ENCODE data around the gene CATSPER4.

DNA sequence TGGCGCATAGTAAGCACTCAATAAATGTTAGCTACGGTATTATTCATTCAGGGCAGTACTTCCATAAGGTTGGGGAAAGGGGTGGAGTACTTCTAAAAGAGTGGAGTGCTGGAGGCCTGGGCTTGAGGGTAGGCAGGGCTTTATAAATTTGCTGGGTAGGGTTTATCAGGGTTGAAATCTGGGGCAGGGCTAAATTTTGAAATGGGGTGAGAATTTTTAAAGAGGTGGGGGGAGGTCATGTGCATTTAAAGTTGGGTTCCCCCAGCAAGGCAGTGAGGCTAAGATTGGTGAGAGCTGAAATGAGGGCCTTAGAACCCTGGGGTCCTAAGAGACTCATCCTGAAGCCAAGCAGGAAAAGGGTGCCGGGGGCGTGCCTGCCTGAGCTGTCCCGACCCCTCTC is 10.0 kb downstream of the CATSPER4 start:
- TF ChIP-seq, protein P1, sequence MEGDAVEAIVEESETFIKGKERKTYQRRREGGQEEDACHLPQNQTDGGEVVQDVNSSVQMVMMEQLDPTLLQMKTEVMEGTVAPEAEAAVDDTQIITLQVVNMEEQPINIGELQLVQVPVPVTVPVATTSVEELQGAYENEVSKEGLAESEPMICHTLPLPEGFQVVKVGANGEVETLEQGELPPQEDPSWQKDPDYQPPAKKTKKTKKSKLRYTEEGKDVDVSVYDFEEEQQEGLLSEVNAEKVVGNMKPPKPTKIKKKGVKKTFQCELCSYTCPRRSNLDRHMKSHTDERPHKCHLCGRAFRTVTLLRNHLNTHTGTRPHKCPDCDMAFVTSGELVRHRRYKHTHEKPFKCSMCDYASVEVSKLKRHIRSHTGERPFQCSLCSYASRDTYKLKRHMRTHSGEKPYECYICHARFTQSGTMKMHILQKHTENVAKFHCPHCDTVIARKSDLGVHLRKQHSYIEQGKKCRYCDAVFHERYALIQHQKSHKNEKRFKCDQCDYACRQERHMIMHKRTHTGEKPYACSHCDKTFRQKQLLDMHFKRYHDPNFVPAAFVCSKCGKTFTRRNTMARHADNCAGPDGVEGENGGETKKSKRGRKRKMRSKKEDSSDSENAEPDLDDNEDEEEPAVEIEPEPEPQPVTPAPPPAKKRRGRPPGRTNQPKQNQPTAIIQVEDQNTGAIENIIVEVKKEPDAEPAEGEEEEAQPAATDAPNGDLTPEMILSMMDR (conservative IDR thresholded peaks at IDR 0.05; ENCODE audit: low read depth in 2 of 2), result no peak
- TF ChIP-seq, protein P2, sequence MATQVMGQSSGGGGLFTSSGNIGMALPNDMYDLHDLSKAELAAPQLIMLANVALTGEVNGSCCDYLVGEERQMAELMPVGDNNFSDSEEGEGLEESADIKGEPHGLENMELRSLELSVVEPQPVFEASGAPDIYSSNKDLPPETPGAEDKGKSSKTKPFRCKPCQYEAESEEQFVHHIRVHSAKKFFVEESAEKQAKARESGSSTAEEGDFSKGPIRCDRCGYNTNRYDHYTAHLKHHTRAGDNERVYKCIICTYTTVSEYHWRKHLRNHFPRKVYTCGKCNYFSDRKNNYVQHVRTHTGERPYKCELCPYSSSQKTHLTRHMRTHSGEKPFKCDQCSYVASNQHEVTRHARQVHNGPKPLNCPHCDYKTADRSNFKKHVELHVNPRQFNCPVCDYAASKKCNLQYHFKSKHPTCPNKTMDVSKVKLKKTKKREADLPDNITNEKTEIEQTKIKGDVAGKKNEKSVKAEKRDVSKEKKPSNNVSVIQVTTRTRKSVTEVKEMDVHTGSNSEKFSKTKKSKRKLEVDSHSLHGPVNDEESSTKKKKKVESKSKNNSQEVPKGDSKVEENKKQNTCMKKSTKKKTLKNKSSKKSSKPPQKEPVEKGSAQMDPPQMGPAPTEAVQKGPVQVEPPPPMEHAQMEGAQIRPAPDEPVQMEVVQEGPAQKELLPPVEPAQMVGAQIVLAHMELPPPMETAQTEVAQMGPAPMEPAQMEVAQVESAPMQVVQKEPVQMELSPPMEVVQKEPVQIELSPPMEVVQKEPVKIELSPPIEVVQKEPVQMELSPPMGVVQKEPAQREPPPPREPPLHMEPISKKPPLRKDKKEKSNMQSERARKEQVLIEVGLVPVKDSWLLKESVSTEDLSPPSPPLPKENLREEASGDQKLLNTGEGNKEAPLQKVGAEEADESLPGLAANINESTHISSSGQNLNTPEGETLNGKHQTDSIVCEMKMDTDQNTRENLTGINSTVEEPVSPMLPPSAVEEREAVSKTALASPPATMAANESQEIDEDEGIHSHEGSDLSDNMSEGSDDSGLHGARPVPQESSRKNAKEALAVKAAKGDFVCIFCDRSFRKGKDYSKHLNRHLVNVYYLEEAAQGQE (IDR thresholded peaks at IDR 0.05; ENCODE audit: unreplicated experiment), result no peak
- TF ChIP-seq EZH2phosphoT487 (IDR thresholded peaks at IDR 0.05; ENCODE audit: unreplicated experiment), result no peak
- TF ChIP-seq, protein P3, sequence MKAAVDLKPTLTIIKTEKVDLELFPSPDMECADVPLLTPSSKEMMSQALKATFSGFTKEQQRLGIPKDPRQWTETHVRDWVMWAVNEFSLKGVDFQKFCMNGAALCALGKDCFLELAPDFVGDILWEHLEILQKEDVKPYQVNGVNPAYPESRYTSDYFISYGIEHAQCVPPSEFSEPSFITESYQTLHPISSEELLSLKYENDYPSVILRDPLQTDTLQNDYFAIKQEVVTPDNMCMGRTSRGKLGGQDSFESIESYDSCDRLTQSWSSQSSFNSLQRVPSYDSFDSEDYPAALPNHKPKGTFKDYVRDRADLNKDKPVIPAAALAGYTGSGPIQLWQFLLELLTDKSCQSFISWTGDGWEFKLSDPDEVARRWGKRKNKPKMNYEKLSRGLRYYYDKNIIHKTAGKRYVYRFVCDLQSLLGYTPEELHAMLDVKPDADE (IDR thresholded peaks at IDR 0.05), result no peak
- TF ChIP-seq CREB1 (CRISPR knock-in tag; IDR thresholded peaks at IDR 0.05; ENCODE audit: low read depth), result no peak
- TF ChIP-seq NANOG (IDR thresholded peaks at IDR 0.05; ENCODE audit: borderline replicate concordance), result no peak
- TF ChIP-seq POLR2AphosphoS5 (IDR thresholded peaks at IDR 0.05; ENCODE audit: low read depth), result no peak
- TF ChIP-seq EZH2 (IDR thresholded peaks at IDR 0.05; ENCODE audit: low read depth, unreplicated experiment), result no peak

All from GM23338 (cell line).